Gastrocnemius medialis (tissue), 4 donors: ENCODE results near the gene PRPF40B. TPM values are rescaled to one million over a fixed set of nuclear protein-coding genes. Genes with fewer than 3 reads are reported as not detected.

Source experiments
- ATAC-seq, 2 donors: fragments of 150-250 bp; one replicate each; pipeline ENCODE4 v1.9.1; 2016
- DNase-seq, 2 donors: peaks; one replicate each; pipeline ENCODE4 v3.0.0-alpha.2; 2019
- H3K27ac ChIP-seq, 4 donors: fragments of 200-600 bp; sonication (generic); 1 replicate in 1 of 4; 2 replicates in 3 of 4; pipeline ENCODE4 v1.5.1; 2016 to 2018; ENCODE audit warnings: mild to moderate bottlenecking in 2 of 4, moderate library complexity in 1 of 4
- H3K27me3 ChIP-seq, 3 donors: fragments of 200-600 bp; sonication (generic) in 2 of 3; 1 replicate in 1 of 3; 2 replicates in 2 of 3; pipeline versions ENCODE4 v1.5.1 to v1.6.0; 2016 to 2019; ENCODE audit warnings: mild to moderate bottlenecking in 1 of 3, moderate library complexity in 1 of 3
- H3K36me3 ChIP-seq, 2 donors: fragments of 200-600 bp; sonication (generic) in 1 of 2; one replicate each; pipeline ENCODE4 v1.5.1; 2017 to 2018
- H3K4me1 ChIP-seq, 2 donors: fragments of 200-600 bp; sonication (generic) in 1 of 2; one replicate each; pipeline ENCODE4 v1.5.1; 2016 to 2017; ENCODE audit warnings: mild to moderate bottlenecking in 2 of 2
- H3K4me3 ChIP-seq, 4 donors: fragments of 200-600 bp; sonication (generic) in 3 of 4; 1 replicate in 1 of 4; 2 replicates in 3 of 4; pipeline ENCODE4 v1.5.1; 2016 to 2019; ENCODE audit warnings: mild to moderate bottlenecking in 2 of 4
- H3K9me3 ChIP-seq, 3 donors: fragments of 200-600 bp; sonication (generic) in 2 of 3; 1 replicate in 1 of 3; 2 replicates in 2 of 3; pipeline ENCODE4 v1.5.1; 2016 to 2019
- CTCF ChIP-seq, 5 experiments: fragments of 450-650 bp in 3 of 5; fragments of 200-600 bp in 2 of 5; sonication (generic) in 2 of 5; IDR thresholded peaks in 4 of 5; conservative IDR thresholded peaks in 1 of 5; 1 replicate in 4 of 5; 2 replicates in 1 of 5; pipeline ENCODE4 v1.5.1; 2016 to 2019; ENCODE audit warnings: antibody characterized with exemption in 5 of 5, mild to moderate bottlenecking in 3 of 5, moderate library complexity in 3 of 5
- POLR2A ChIP-seq, 2 donors: fragments of 450-650 bp; IDR thresholded peaks; one replicate each; pipeline ENCODE4 v1.6.1; 2017; ENCODE audit warnings: antibody characterized with exemption in 2 of 2, mild to moderate bottlenecking in 2 of 2, moderate library complexity in 2 of 2
- in situ Hi-C, 4 donors: fragments of 200-750 bp; cut with MboI; loops; one replicate each; pipeline versions ENCODE4 v1.15.0 to v1.8.0; 2017; ENCODE audit warnings: low sequenced_read_pairs in 4 of 4
- intact Hi-C: fragments of 100-400 bp; cut with DNase I; formaldehyde crosslinking; loops from one replicate; pipeline ENCODE4 v1.15.1; 2023; ENCODE audit warnings: low total_unique reads
- total RNA-seq, 4 donors: library from RNA; depleted of rRNA; stranded (reverse); fragments of >200 nt; gene quantifications; one replicate each; pipeline versions ENCODE4 v1.1.0 to v1.2.3, GENCODE V29; 2016

The PRPF40B gene
- total RNA-seq, 4 donors from 2014 or later: 17.6 to 21.3 (median 20.2) TPM

GRCh38 chr12:49615725-49616124 is 7.6 kb upstream of the PRPF40B start:
- Histone ChIP-seq H3K4me1 (no peaks in the 10 kb centered on the region), H3K27me3 (no peaks in the 10 kb centered on the region), H3K4me3 (no peak overlapping the region), H3K9me3 (no peaks in the 10 kb centered on the region), H3K27ac (no peak overlapping the region), H3K36me3 (no peaks in the 10 kb centered on the region)
- in situ Hi-C loops (no loop called here), intact Hi-C loops (no loop called here)
- ATAC-seq: no peak
- TF ChIP-seq POLR2A (IDR thresholded peaks at IDR 0.05) (no peak), CTCF (IDR thresholded peaks at IDR 0.05 in 4 of 5, conservative IDR thresholded peaks at IDR 0.05 in 1 of 5) (no peak)
- no peak for DNase-seq

GRCh38 chr12:49616533-49617219 is 6.7 kb upstream of the PRPF40B start:
- in situ Hi-C loops: no loop called here
- no peaks in the 10 kb centered on the region for H3K36me3 ChIP-seq
- peaks cover 2 to 3% of the 10 kb centered on the region in 2 donors for H3K4me1 ChIP-seq
- intact Hi-C loops: no loop called here
- no peak overlapping the region for H3K4me3 ChIP-seq
- no peaks in the 10 kb centered on the region for H3K9me3 ChIP-seq
- TF ChIP-seq POLR2A (IDR thresholded peaks at IDR 0.05) (no peak), CTCF (IDR thresholded peaks at IDR 0.05 in 4 of 5, conservative IDR thresholded peaks at IDR 0.05 in 1 of 5) (no peak)
- no peaks in the 10 kb centered on the region for H3K27me3 ChIP-seq
- H3K27ac ChIP-seq: no peak overlapping the region
- ATAC-seq: no peak
- no peak for DNase-seq

GRCh38 chr12:49618576-49618975 is 4.8 kb upstream of the PRPF40B start:
- Histone ChIP-seq H3K9me3 (no peaks in the 10 kb centered on the region), H3K36me3 (no peaks in the 10 kb centered on the region), H3K4me3 (no peak overlapping the region), H3K27ac (no peak overlapping the region), H3K4me1 (peaks cover 11 to 15% of the 10 kb centered on the region in 2 donors), H3K27me3 (no peaks in the 10 kb centered on the region)
- in situ Hi-C loops (no loop called here), intact Hi-C loops (no loop called here)
- ATAC-seq (no peak), DNase-seq (no peak)
- TF ChIP-seq CTCF (IDR thresholded peaks at IDR 0.05 in 4 of 5, conservative IDR thresholded peaks at IDR 0.05 in 1 of 5): no peak
- TF ChIP-seq POLR2A (IDR thresholded peaks at IDR 0.05): no peak

- no peak overlapping the region for H3K4me3 ChIP-seq
- no peak for TF ChIP-seq POLR2A (IDR thresholded peaks at IDR 0.05)
- TF ChIP-seq CTCF (IDR thresholded peaks at IDR 0.05 in 4 of 5, conservative IDR thresholded peaks at IDR 0.05 in 1 of 5): no peak
- H3K4me1 ChIP-seq: peaks cover 11 to 15% of the 10 kb centered on the region in 2 donors
- no peaks in the 10 kb centered on the region for H3K9me3 ChIP-seq
- in situ Hi-C loops (no loop called here), intact Hi-C loops (no loop called here)
- no peaks in the 10 kb centered on the region for H3K27me3 ChIP-seq
- H3K27ac ChIP-seq: no peak overlapping the region
- ATAC-seq: no peak
- H3K36me3 ChIP-seq: no peaks in the 10 kb centered on the region
- DNase-seq: no peak
Measured at GRCh38 chr12:49619286-49619685, 4.1 kb upstream of the PRPF40B start.
